NCI-H226 (cell line): Measurements from ENCODE around the gene CACNA1B.

Experiments
- DNase-seq: peaks from one replicate; pipeline ENCODE4 v3.0.0-alpha.2; 2015

CACNA1B gene

GRCh38 chr9:137969685-137970084, 92.1 kb downstream of the CACNA1B start:
- DNase-seq: no peak

- DNase-seq: no peak
Measured at GRCh38 chr9:137970098-137970497, 92.5 kb downstream of the CACNA1B start.

- DNase-seq: no peak
Measured at GRCh38 chr9:137970686-137971476, 93.3 kb downstream of the CACNA1B start.

DNA sequence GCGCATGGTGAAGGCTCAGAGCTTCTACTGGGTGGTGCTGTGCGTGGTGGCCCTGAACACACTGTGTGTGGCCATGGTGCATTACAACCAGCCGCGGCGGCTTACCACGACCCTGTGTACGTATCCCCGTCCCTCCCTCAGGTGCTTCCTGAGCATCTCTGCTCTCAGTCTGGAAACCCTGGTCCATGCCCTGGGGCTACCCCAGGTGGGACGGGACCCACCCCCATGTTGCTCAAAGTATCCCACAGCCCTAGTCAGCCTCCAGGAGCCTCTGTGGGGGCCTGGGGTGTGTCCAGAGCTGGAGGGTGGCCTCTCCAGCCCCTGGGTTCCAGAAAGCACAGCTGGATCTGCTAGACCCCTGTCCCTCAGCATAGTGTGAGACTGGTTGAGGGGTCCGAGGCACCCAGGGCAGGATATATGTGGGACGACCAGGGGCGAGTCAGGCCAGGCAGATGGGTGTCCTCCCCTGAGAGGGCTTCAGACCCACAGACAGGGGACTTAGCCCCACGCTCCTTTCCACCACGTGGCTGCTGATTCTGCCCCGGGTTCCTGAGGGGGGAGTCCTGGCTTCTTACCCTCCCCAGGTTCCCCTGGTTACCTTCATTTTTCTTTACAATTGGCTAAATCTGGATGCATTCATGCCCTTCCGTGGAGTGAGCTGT, 94.0 kb downstream of the CACNA1B start:
- no peak for DNase-seq

DNA sequence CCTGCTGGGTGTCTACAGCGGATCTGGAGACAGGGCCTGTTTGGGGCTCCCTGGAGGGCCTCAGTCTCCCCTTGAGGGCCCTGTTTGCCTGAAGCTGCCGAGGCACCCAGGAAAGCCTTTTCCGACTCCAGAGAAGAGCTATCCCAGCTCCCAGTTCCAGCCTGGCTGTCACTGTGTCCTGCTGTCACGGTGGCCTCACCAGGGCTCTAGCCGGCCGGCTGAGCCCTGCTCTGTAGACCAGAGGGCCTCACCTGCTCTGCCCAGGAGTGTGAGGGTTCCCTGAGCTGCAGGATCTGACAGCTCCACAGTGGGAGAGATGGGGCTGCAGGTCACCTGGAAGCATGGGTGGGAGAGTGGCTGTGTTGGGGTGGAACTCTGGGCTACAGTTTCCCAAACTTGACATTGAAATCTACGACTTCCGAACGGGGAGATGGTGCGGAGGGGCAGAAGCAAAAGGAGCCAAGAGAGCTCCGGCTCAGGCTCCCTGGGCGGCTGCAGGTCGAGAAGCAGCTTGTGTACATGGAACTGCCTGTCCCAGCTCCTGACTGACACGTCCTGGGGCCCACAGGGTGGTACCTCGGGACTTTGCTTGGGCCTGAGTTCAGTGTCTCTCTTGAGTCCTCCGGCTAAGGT, 94.9 kb downstream of the CACNA1B start:
- no peak for DNase-seq

DNA sequence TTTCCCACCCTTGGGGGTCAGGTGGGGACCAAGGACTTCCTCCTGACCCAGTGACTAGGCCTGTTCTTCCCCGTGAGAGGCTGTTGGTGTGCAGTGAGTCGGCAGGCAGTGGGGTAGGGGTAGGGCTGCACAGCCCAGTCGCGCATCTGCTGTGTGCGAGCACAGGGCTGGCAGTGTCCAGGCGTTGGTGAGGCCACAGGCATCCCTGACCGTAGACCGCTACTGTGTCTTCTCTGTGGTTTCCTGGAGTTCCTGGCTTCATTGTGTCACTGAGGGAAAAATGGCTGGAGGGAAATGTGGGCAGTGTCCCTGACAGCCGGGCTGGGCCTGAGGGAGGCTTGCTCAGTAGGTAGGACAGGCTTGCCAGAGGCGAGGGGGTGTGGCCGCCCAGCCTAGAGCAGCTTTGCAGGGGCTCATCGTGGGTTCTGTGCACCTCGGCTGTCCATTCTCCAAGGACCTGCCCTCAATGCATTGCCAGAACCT, 95.4 kb downstream of the CACNA1B start:
- DNase-seq: no peak

DNA sequence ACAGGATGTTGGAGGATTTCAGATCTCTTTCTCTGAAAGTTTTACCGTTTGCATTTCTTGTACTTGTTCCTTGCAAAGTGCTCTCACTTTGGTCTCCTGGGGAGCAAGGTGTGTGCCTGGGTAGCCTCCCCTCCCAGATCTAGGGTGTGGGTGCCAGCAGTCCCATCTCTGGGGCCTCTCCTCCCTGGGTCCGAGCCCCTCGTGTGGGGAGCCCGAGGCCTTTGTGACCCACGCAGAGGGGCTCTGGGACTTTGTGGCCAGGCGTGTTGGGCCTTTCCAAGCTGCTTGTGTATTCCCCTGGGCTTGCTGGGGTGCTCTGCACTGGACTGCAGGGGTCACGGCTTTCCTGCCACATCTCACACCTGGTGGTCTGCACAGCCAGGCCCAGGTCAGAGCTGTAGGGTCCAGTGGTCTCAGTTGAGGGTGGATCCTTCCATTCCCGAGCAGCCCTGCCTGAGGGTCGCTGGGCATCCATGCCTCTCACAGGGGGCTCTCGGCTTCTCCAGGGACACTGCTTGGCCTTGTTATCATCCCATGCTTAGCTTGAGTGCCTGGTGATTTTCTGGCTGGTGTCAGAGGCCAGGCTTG, 96.3 kb downstream of the CACNA1B start:
- no peak for DNase-seq

DNA sequence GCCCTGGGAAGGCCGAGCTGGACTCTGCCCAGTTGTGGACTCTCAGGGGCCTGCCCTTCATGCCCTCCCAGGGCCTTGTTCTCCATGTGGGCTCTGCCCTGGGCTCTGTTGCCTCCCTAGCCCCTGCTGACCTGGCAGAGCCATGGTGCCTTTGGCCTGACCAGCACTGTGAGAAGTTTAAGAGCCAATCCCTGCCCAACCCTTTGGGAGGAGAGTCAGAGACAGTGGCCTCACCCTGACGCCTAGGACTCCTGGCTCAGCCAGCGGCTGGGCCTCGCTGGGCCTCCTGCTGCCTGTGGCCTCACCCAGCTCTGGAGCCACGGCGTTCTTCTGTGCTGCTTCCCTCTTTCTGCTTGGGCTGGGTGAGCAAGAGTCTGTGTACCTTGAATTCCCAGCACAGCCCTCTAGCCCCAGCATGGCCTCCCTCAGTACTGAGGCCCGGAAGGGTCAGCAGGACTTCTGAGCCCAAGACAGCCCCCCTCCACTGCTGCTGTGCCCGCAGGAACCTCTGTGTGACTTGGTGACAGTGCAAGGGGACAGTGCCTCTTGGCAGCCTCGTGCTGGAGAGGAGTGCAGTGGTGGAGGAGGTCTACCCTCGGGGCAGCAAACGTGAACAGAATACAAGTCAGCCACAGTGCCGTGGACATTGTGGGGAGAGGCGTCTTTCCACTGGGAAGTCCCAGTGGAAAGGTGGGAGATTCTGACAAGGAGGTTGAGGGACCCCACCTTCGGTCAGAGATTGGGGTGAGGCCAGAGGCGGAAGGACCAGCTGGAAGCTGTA, 97.4 kb downstream of the CACNA1B start:
- DNase-seq: no peak

GRCh38 chr9:137975527-137975913, 97.9 kb downstream of the CACNA1B start:
- DNase-seq: no peak

DNA sequence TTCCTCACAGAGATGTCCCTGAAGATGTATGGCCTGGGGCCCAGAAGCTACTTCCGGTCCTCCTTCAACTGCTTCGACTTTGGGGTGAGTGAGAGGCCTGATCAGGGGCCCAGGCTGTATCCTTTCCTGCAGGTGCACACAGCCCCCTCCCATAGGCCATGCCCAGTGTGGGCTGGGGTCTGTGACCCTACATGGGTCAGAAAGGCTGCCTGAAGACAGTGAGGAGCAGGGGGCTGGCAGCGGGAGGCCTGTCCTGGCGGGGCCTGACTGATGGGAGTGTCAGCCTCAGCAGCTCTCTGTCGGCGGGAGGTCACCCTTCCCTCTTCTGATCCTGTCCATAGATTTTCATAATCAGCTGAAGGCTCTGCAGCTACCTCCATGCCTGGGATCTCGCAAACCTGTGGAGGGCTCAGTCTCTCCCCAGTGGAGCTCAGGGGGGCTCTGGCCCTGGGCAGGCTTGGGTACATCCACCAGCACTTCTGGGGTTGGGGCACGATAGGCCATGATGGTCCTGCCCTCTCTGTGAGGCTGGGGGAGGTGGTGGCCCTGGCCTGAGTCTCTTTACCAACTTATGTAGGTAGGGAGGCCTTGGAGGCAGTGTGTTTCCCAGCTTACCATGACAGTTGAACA, 98.5 kb downstream of the CACNA1B start:
- no peak for DNase-seq

GRCh38 chr9:137977571-137978261, 100.1 kb downstream of the CACNA1B start:
- no peak for DNase-seq

DNA sequence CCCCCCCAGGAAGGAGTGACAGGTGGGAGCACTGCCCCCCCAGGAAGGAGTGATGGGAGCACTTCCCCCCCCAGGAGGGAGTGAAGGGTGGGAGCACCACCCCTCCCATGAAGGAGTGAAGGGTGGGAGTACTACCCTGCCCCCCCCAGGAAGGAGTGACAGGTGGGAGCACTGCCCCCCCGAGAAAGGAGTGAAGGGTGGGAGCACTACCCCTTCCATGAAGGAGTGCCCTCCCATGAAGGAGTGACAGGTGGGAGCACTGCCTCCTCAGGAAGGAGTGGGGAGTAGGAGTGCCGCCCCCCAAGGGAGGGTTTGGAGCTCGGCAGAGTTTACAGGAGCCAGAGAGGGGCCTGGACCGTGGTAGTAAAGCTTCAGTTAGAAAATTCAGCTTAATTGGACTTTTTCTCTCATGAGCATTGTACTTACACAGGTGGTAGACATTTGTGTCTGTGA, 100.7 kb downstream of the CACNA1B start:
- DNase-seq: no peak

- DNase-seq: no peak
Measured at GRCh38 chr9:137982200-137982599, 104.6 kb downstream of the CACNA1B start.

DNA sequence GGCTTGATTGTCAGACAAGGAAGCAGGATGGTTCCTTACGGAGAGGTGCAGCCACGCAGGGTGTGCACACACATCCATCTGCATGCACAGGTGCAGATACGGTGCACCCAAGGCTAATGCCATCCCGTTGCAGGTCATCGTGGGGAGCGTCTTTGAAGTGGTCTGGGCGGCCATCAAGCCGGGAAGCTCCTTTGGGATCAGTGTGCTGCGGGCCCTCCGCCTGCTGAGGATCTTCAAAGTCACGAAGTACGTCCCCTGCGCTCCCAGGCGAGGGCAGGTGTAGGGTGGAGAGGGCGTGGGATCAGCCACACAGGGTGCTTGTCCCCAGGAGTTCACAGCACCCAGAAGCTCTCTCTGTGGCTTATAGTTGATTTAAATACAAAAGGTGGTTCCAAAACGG, 106.4 kb downstream of the CACNA1B start:
- no peak for DNase-seq

DNA sequence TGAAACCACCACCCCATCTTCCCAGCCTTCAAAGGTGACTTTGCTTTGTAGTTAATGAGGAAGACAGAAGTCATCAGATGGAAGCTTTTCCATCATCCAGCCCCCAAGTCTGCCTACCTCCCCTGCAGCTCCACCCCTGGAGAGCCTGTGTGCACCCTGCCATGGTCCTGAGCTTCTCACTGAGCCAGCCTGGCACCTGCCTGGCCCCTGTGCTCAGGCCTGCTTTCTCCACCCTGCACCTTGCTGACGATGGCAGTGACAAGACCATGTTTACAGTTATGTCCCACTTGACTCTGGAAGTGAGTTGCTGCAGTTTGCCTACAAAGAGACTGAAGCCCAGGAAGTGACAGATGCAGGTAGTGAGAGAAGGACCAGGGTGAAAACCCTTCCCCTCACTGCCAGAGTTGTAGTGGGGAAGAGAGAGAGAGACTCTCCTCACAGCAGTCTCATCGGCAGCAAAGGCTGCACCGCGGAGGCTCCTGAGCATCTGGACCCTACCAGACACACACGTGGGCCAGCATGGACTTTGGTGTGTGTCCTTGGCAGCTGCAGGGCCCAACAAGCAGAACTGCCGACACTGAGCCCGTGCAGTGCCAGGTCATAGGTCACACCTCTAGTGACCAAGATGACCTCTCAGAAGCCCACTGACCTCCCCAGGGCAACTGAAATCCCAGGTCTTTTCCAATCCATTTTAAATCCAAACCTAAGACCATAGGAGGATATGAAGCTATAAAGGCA, 107.1 kb downstream of the CACNA1B start:
- no peak for DNase-seq

GRCh38 chr9:137985637-137986071, 108.1 kb downstream of the CACNA1B start:
- no peak for DNase-seq

- no peak for DNase-seq
Measured at GRCh38 chr9:137986268-137987099, 108.9 kb downstream of the CACNA1B start.

GRCh38 chr9:137987244-137988030, 109.9 kb downstream of the CACNA1B start:
- no peak for DNase-seq

DNA sequence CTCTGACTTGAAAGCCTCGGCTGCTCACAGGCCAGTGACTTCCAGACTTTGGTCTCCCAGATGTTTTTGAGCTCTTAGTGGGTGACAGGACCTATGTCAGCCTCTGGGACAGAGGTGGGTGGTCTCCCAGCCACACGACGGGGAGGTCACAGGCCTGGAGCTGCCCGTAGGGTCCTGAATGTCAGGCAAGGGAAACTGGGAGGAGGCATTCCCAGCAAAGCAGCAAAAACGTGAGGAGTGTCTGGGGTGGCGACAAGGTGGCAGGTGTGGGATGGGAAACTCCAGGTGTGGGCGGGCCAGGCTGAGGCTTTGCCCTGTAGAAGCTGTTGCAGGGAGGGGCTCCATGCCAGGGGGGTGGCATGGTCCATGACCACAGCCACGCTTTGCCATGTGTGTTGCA, 110.5 kb downstream of the CACNA1B start:
- no peak for DNase-seq
